Adrenal gland (tissue), 12 donors: ENCODE measurements around the gene SCAMP1. TPM values are rescaled to one million over a fixed set of nuclear protein-coding genes. Genes with fewer than 3 reads are reported as not detected.

Experiments
- DNase-seq, 7 donors: peaks; one replicate each; pipeline ENCODE4 v3.0.0-alpha.2; 2019 to 2020
- H3K27ac ChIP-seq, 5 donors: fragments of 200-600 bp; sonication (generic) in 4 of 5; 1 replicate in 3 of 5; 2 replicates in 2 of 5; pipeline versions ENCODE4 v1.5.1 to v1.8.0; 2016 to 2020; ENCODE audit warnings: mild to moderate bottlenecking in 1 of 5
- H3K27me3 ChIP-seq: fragments of 200-600 bp; 2 replicates; pipeline ENCODE4 v1.8.0; 2021
- H3K36me3 ChIP-seq, 2 donors: fragments of 200-600 bp; replicated peaks in 1 of 2; 1 replicate in 1 of 2; 2 replicates in 1 of 2; pipeline versions ENCODE4 v1.5.1 to v1.8.0; 2018 to 2022
- H3K4me1 ChIP-seq, 2 donors: fragments of 200-600 bp; replicated peaks in 1 of 2; 1 replicate in 1 of 2; 2 replicates in 1 of 2; pipeline versions ENCODE4 v1.5.1 to v1.8.0; 2018 to 2021
- H3K4me3 ChIP-seq, 4 donors: fragments of 200-600 bp; sonication (generic) in 3 of 4; one replicate each; pipeline ENCODE4 v1.5.1; 2016 to 2018
- H3K9me3 ChIP-seq, 3 donors: fragments of 200-600 bp; sonication (generic) in 1 of 3; replicated peaks in 1 of 3; 1 replicate in 2 of 3; 2 replicates in 1 of 3; pipeline versions ENCODE4 v1.5.1 to v1.8.0; 2016 to 2021
- CTCF ChIP-seq, 6 experiments: fragments of 450-650 bp in 4 of 6; fragments of 200-600 bp in 2 of 6; sonication (generic) in 1 of 6; IDR thresholded peaks; 1 replicate in 5 of 6; 2 replicates in 1 of 6; pipeline versions ENCODE4 v1.5.1 to v1.8.0; 2016 to 2021; ENCODE audit warnings: antibody characterized with exemption in 6 of 6, mild to moderate bottlenecking in 2 of 6, moderate library complexity in 1 of 6
- POLR2A ChIP-seq, 2 donors: fragments of 450-650 bp; IDR thresholded peaks; one replicate each; pipeline ENCODE4 v1.6.1; 2017; ENCODE audit warnings: antibody characterized with exemption in 2 of 2, mild to moderate bottlenecking in 2 of 2, moderate library complexity in 1 of 2
- WGBS, 4 donors: extraction: QIAGEN DNeasy Blood & Tissue Kit in 2 of 4; methylation state at CpG; one replicate each; pipeline versions ENCODE4 v1.1.5 to v1.1.7; 2013 to 2017; 5-methylcytosine and 5-hydroxymethylcytosine counted together
- intact Hi-C, 2 donors: fragments of 100-400 bp; cut with DNase I; formaldehyde crosslinking; loops; one replicate each; pipeline versions ENCODE4 v1.14.1 to v1.15.0; 2022 to 2023
- polyA plus RNA-seq, 3 donors: library from polyadenylated mRNA; stranded (reverse); fragments of 200-250 nt in 2 of 3; fragments of 350-450 nt in 1 of 3; fragmentation: Illumina TruSeq in 1 of 3; extraction: RNeasy Lipid Tissue Mini Kit (QIAGEN cat#74804) in 1 of 3; gene quantifications; one replicate each; pipeline ENCODE4 v1.2.3, GENCODE V29; 2013 to 2014
- total RNA-seq, 9 donors: library from RNA; depleted of rRNA in 4 of 9; stranded (reverse); fragments of >200 nt in 4 of 9; fragments of 120-200 nt in 1 of 9; fragmentation: NEBNext Ultra II Directional in 1 of 9; extraction: Animal tissue kit (Norgen Biotek cat#: 25700) in 1 of 9; gene quantifications; one replicate each; pipeline versions ENCODE4 v1.1.0 to v1.2.4, GENCODE V29; 2013 to 2023
- donor health status: healthy with polysubstance abuse.
- donor health status: Bipolar disorder and iron deficiency.
- donor health status: DM: yes; HTN: yes; CAD: no.
- donor health status: DM: no; HTN: no; CAD: no.
- donor health status: DM: no; HTN: no; CAD: no.
- donor health status: DM: yes; HTN: yes; CAD: no.

SCAMP1 gene
- total and polyA plus RNA-seq, 12 donors: 5.6 to 40.2 (median 25.9) TPM

- TF ChIP-seq POLR2A (IDR thresholded peaks at IDR 0.05): no peak
- Histone ChIP-seq H3K4me1 (peaks cover 0 to 3% of the 10 kb centered on the region in 2 donors), H3K27ac (no peak overlapping the region), H3K4me3 (no peak overlapping the region), H3K27me3 (no peaks in the 10 kb centered on the region), H3K36me3 (no peaks in the 10 kb centered on the region), H3K9me3 (no peaks in the 10 kb centered on the region)
- intact Hi-C loops: no loop called here
- 91 to 97% (median 93%) methylated on average over 6 of the region's 6 CpGs for WGBS, 4 donors
- DNase-seq: no peak
Observed at GRCh38 chr5:78367318-78367991, 7.0 kb downstream of the SCAMP1 start.

GRCh38 chr5:78369680-78370079, 9.3 kb downstream of the SCAMP1 start:
- no peak overlapping the region for H3K27ac ChIP-seq
- no peaks in the 10 kb centered on the region for H3K9me3 ChIP-seq
- no peaks in the 10 kb centered on the region for H3K27me3 ChIP-seq
- H3K4me3 ChIP-seq: no peak overlapping the region
- DNase-seq: no peak
- 94 to 100% (median 97%) methylated on average over 2 of the region's 2 CpGs for WGBS, 4 donors
- no peaks in the 10 kb centered on the region for H3K36me3 ChIP-seq
- peaks cover 0 to 4% of the 10 kb centered on the region in 2 donors for H3K4me1 ChIP-seq
- TF ChIP-seq POLR2A (IDR thresholded peaks at IDR 0.05) (no peak), CTCF (IDR thresholded peaks at IDR 0.05) (no peak)
- intact Hi-C loops: no loop called here

GRCh38 chr5:78373231-78373630, 12.8 kb downstream of the SCAMP1 start:
- Histone ChIP-seq H3K27me3 (no peaks in the 10 kb centered on the region), H3K9me3 (no peaks in the 10 kb centered on the region), H3K4me1 (peaks cover 6 to 19% of the 10 kb centered on the region in 2 donors), H3K4me3 (no peak overlapping the region), H3K27ac (no peak overlapping the region), H3K36me3 (no peaks in the 10 kb centered on the region)
- intact Hi-C loops: no loop called here
- WGBS, 4 donors: 93 to 100% (median 97%) methylated on average over 1 of the region's 1 CpG
- DNase-seq: no peak
- no peak for TF ChIP-seq POLR2A (IDR thresholded peaks at IDR 0.05)
- TF ChIP-seq CTCF (IDR thresholded peaks at IDR 0.05): no peak

GRCh38 chr5:78376315-78376714, 15.9 kb downstream of the SCAMP1 start:
- H3K4me3 ChIP-seq: no peak overlapping the region
- no peaks in the 10 kb centered on the region for H3K27me3 ChIP-seq
- WGBS, 4 donors: 95 to 98% (median 97%) methylated on average over 3 of the region's 3 CpGs
- intact Hi-C loops: no loop called here
- TF ChIP-seq POLR2A (IDR thresholded peaks at IDR 0.05) (no peak), CTCF (IDR thresholded peaks at IDR 0.05) (no peak)
- H3K36me3 ChIP-seq: no peaks in the 10 kb centered on the region
- H3K9me3 ChIP-seq: no peaks in the 10 kb centered on the region
- peaks cover 6 to 19% of the 10 kb centered on the region in 2 donors for H3K4me1 ChIP-seq
- no peak for DNase-seq
- H3K27ac ChIP-seq: no peak overlapping the region
